Measurements from ENCODE around the gene MOB3A.
"Not testable (repeated sequence)": the region's sequence is repeated elsewhere in the genome, so short reads cannot be mapped to it uniquely, and the experiment has no call there.

The MOB3A gene

GRCh38 chr19:2034253-2034652 is 61.9 kb downstream of the MOB3A start:
- not testable (repeated sequence) for DNase-seq (ENCODE audit: low read depth in 2 of 2)

GRCh38 chr19:2033825-2034159 is 62.3 kb downstream of the MOB3A start:
- no peak for DNase-seq (ENCODE audit: low read depth in 2 of 2)

- no peak for DNase-seq (ENCODE audit: low read depth in 2 of 2)
Measured at GRCh38 chr19:2033115-2033824, 62.9 kb downstream of the MOB3A start.

DNA sequence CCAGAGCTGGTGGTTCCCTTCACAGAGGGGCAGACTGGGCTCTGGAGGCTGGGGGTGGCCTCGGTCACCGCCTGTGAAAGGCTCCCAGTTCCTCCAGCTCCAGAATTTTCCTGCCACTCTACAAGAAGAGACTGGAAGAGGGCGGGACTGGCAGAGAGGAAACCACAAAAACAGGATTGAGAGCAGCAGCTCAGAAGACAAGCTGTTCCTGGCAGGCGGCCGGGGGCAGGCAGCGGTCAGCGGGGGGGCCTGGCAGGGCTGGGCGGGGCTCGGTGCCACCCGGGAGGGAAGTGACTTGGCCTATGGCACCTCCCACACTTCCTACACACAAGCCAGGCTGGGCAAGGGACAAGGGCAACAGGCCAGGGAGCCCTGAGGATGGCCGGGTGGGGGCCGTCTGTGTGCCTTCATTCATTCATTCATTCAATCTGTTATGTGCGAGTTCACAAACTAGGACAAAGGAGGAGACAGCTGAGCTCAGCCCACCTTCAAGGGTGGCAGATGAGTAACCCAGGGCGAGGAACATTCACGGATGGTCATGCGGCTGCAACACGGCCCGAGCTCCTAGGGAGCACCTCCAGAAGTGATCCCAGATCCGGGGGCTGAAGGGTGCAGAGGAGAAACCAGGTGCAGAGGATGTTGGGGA is 63.7 kb downstream of the MOB3A start:
- no peak for DNase-seq (ENCODE audit: low read depth in 2 of 2)

- no peak for DNase-seq (ENCODE audit: low read depth in 2 of 2)
Measured at GRCh38 chr19:2027361-2027760, 68.8 kb downstream of the MOB3A start.

DNA sequence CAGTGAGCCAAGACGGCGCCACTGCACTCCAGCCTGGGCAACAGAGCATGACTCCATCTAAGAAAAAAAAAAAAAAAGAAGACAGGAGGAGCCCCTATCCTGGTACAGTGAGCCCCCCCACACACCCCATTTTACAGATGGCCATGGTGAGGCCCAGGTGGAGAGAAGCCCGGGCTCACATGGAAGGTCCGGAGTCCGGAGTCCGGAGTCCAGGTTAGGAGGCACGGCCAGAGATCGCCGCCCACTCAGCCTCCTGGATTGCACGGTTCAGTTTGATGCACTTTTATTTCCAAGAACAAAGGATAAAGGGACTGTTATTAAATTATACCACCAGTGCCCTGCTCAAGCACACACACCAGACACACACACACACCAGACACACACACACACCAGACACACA is 69.4 kb downstream of the MOB3A start:
- DNase-seq (ENCODE audit: low read depth in 2 of 2): no peak

GRCh38 chr19:2022289-2022688 is 73.8 kb downstream of the MOB3A start:
- no peak for DNase-seq (ENCODE audit: low read depth in 2 of 2)

- no peak for DNase-seq (ENCODE audit: low read depth in 2 of 2)
Measured at GRCh38 chr19:2021453-2022140, 74.5 kb downstream of the MOB3A start.
